Stimulated activated CD8-positive, alpha-beta memory T cell treated with anti-CD3 and anti-CD28 coated beads, Interleukin-4, amount 100 ng/mL, for 4 hours (primary cell): ENCODE results near the gene TCAP.

Experiments
- DNase-seq, 2 donors: peaks; one replicate each; pipeline ENCODE4 v3.0.0-alpha.2; 2020; ENCODE audit warnings: low read depth in 2 of 2, low spot score in 1 of 2

TCAP gene

GRCh38 chr17:39664581-39665561 is at the start of gene TCAP:
TCAP (plus strand) TSS chr17:39665349; CDS start chr17:39665360, 11 bp downstream.
- DNase-seq: no peak

DNA sequence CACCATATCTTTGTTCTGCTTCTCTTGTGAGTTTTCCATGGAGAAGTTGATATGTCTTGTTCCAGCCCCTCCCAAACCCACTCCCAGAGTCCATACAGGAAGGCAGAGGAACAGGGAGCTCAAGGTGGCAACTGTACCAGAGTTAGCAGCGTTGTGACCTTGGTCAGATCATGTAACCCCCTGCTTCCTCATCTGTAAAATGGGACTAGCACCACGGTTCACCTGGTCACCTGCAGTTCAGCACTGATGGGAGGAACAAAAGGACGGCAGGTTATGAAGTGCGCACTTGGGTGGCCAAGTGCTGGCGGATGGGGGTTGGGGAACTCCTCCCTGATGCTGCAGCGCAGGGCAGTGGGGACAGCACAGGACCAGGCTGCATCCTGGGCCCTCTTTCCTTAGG is 49.7 kb upstream of the TCAP start:
- DNase-seq: no peak

GRCh38 chr17:39617100-39617445 is 48.1 kb upstream of the TCAP start:
- DNase-seq: no peak

DNA sequence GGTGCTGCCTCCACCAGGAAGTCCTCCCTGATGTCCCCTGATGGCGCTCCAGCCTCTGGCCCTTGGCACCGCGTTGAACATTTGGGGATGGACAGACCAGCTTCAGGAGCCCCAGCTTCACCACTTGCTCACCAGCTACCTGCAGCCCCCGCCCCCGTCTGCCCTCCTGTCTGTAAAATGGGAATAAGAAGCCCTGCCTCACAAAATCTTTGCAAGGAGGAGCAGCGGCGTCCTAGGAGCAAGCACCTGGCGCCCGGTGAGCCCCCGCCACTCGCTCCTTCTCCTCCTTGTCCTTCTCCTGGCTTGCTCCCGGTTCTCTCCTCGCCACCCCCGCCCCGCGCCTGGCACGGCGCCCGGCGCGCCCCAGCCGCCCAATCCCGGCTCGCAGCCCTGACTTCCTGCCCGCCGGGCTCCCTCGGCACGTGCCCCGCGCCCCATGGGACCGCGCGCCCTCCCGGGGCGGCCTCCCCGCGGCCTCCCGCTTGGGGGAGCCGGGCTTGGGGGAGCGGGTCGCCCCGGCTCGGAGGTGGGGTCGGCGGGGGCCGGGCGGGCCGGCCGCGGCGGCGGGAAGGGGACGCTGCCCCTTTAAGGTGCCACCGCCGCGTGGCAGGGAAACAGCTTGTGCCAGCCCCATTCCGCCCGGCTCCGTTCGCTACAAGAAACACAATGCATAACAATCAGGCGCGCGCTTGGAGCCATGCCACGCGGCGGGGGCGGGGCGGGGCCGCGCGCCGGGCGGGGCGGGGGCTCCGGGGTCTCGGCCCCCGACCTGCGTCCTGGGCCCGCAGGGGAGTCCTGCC is 47.5 kb upstream of the TCAP start:
- no peak for DNase-seq

DNA sequence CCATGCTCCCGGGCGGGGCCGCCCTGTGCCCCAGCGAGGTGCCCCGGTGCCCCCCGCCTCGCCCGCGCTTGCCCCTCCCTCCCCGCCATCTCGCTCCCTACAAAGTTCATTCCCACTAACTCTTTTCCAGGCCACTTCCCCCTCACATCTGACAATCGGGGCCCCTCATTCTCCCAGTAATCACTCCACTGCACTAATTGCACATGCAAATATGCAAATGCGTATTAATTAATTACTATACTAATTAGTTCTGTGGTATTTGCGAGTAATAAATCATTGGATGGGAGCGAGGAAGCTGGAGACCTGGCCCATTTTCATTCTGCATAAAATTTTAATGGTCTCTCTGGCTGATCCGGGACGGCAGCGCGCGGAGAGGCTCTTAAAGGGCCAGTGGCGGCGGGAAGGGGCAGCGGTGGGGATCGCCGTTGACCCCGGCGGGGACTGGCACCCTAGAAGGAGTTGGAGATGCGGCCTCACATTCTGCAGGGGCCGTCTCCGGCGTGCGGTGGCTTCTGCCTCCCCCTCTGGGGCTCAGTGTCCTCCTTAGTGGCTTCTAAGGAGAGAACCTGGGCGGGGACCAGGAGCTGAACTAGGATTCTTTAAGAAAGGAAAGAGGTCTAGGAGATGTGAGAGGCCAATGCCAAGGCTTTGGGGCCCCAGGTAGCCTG is 46.8 kb upstream of the TCAP start:
- no peak for DNase-seq

DNA sequence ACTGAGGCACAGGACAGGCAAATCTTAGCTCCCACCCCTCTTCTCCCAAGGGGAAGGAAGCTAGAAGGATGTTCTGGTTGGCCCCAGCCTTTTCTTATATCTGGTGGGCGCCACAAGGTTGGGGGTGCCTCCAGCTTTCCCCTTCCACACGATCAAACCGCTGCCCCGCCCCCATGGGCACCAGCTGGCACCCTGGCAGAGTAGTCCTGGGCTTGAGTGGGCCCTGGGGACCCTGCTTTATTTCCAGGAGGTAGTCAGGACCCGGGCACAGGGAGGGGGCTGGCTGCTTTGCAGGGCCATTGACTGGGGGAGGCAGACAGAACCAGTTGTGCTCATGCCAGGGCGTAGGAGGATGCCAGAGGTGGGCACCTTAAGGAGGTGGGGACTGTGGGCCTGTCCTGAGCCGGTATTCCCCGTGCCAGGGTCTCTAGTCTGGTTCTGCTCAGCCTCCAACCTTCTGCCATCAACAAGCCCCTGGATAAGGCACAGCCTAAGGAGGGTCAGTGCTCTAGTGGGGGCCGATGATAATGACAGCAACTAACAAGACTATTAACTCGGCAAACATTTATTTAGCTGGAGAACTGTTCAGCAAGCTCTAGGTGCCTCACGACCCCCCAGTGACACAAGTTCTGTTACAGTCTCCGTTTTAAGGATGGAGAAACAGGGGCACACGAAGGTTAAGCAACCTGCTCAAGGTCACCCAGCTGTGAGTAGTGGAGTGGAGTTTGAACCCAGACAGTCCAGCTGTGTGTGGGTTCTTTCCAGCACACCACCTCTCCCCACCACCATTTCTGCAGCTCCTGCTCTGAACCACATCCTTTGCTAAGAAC is 46.0 kb upstream of the TCAP start:
- DNase-seq: no peak

GRCh38 chr17:39619786-39620101 is 45.4 kb upstream of the TCAP start:
- no peak for DNase-seq

DNA sequence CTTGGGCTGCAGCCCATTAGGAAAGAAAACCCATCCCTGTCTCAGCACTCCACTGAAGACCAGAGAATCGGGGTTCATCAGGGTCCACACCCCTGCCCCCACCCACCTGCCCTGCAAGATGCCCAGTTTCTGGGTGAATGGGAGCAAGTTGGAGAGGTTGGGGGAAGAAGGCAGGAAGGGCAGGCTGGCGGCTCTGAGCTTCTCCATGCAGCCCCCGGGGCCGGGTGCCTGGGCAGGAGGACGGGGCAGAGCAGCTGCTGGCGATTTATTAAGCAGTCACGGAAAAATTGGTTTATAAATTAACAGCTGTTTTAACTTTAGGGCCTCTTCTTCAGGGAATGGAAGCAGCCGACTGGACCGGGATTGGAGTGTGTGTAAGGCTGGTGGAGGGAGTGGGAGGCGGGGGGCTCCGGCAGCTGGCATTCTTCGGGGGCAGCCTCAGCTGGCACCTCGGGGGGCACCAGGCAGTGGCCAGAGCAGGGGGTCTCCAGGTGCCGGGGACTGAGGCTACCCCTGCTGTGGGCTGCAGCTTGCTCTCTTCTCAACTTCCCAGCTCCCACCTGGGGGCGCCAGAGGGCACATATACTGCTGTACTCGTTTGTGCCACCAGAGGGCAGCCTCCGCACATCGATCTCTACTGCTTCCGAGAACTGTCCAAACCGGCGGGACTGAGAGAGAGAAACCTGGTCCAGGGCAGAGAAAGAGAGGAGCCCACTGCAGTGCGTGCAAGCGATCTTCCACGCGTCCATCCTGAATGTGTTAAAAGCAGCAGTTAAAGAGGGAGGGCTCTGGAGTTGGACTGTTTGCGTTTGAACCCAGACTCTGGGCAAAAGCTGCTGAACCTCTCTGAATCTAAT is 43.4 kb upstream of the TCAP start:
- peak; percentile 65 to 90 for DNase-seq

DNA sequence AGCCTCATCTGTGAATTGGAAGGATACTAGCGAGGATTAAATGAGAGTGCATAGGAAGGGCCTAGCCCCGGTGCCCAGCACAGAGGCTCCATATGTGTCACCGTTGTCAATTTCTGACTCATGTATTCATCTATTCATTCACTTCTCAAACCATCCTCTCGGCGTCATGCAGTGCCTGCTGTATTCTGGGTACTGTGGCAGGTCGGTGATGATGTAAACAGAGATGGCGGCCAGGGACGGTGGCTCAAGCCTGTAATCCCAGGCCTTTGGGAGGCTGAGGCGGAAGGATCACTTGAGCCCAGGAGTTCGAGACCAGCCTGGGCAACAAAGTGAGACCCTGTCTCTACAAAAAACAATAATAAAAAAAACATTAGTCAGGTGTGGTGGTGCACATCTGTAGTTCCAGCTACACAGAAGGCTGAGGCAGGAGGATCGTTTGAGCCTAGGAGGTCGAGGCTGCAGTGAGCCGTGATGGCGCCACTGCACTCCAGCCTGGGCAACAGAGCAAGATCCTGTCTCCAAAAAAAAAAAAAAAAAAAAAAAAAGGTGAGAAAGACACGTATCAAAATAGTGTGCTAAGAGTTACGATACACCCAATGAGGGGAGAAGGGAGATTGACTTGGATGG is 42.7 kb upstream of the TCAP start:
- no peak for DNase-seq

- peak; percentile 64 to 88 for DNase-seq
Observed at GRCh38 chr17:39623356-39623950, 41.7 kb upstream of the TCAP start.

DNA sequence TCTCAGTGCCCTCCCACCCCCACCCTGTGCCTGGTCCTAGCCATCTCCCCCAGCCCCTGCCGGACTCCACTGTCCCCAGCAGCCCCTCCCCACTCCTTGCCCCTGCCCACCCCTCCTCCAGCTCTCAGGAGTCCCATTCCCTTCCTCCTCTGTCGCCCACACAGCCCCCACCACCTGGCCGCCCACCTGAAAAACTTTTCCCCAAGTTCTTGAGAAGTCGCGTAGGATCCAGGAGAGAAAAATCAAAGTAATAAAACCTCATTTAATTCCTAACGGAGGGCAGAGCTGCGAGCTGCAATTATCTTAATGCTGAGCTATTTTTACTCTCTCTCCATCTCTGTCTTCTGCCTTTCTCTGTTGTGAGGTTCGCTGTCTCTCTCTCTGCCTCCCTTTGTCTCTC is 40.8 kb upstream of the TCAP start:
- DNase-seq: no peak

GRCh38 chr17:39625198-39625785 is 39.9 kb upstream of the TCAP start:
- DNase-seq: no peak

DNA sequence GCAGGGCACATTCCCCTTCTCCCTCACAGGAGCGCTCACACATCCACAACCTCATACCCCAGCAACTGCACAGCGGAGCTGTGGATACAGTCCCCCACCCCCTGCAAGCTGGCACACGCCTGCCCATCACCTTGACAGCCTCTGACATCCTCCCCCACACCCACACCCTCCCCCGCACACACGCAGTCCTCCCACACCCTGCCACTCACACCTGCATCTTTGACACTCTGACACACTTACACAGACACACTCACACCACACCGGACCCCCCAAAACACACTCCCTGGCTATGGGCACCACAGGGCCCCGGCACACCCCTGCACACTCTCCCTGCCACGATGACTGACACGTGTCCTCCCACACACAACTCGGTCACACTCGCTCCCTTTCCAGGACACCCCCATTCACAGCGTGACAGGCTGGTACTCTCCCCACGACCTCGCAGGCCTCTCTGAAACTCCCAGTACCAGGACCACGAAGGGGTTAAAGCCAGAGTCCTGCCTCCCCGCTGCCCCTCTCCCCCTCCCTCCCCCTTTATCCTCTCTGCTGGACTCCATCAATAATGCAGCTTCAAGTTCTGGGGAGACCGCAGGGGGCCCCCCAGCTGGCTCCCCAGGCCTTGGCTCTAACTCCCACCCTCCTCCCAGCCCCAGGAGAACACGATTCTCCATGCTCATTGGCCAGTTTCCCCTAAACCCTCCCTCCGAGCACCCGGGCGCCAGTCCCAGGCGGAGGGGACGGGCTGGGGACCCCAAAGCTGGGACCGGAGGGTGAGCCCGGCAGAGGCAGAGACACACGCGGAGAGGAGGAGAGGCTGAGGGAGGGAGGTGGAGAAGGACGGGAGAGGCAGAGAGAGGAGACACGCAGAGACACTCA is 38.7 kb upstream of the TCAP start, which contains the start of gene PPP1R1B:
TSS of gene PPP1R1B (plus strand) at position 782 of the 876 bp plus-strand sequence. CDS start 441 bp downstream, outside the sequence.
- no peak for DNase-seq

GRCh38 chr17:39627047-39627711 is 38.0 kb upstream of the TCAP start:
- no peak for DNase-seq

- no peak for DNase-seq
Observed at GRCh38 chr17:39627712-39628516, 37.2 kb upstream of the TCAP start.
